Hematopoietic multipotent progenitor cell (in vitro differentiated cells): ENCODE data around the gene SLC25A1. TPM values are rescaled to one million over a fixed set of nuclear protein-coding genes. Genes with fewer than 3 reads are reported as not detected.
A peak's percentile ranks its signal among the peaks of the same experiment; 100 is the strongest.

Experiments used
- DNase-seq, 3 donors: peaks; one replicate each; pipeline ENCODE4 v3.0.0-alpha.2; 2011 to 2015; ENCODE audit warnings: low read depth in 2 of 3, low spot score in 2 of 3
- total RNA-seq: library from RNA; depleted of rRNA; stranded (reverse); fragments of >200 nt; gene quantifications from one replicate; pipeline ENCODE4 v1.2.3, GENCODE V29; 2012

The SLC25A1 gene
- total RNA-seq, 1 donor = 71.9 TPM

DNA sequence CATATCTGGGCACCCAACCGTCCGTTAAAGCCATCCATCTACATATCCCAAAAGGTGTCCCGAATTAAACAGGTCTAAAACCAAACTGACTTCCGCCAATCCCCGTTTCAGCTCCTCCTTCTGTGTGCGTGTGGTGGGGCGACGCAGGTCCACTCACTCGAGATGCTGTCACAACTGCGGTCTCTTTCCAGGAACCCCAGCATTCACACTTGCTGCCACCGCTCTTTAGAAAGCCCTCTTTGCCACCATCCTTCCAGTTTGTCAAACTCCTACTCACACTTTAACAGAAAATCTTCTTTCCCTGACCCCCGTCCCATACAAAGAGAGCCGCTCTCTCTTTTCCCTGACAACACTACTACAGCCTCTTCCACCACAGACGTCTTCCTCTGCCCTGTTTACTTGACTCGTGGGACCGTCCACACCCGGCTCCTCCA, 34.6 kb downstream of the SLC25A1 start:
- DNase-seq = peak in 2 of 3 donors; percentile 35 to 48

GRCh38 chr22:19143212-19143611, 35.3 kb downstream of the SLC25A1 start:
- no peak for DNase-seq

- DNase-seq = no peak
These were observed 36.1 kb downstream of the SLC25A1 start for GRCh38 chr22:19142394-19142793.

DNA sequence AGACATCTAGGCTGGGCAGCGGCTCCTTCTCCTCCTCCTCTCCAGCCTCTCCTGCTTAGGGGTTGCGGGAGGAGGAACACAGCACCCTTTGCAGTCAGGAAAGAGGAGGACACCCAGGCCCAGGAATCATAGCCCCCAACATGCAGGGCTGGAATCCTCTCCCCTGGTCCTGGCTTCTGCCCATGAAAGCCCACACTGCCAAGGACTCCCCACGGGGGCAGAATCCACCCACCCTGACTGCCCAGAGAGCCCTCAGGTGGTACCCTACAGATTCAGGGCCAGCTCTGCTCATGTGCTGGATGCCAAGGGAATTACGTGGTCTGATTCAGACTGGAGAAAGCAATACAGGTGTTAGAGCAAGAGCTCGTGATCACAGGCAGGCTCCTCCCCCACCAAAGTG, 38.6 kb downstream of the SLC25A1 start:
- no peak for DNase-seq

DNA sequence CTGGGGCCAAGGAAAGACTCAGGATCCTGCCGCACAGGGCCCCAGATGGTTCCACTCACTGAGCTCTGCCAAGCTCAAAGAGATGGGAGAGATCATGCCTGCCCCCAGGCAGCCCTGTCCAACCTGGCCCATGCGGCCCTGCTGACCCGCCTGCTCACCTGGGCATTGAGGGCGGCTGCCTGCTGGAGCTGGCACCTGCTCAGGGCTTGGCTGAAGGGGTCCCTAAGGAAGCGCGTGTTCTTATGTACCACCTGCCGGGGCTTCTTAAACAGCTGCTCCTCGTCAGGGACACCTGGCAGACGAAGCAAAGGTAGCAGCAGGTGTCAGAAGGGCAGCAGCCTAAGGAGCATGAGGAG, 39.6 kb downstream of the SLC25A1 start:
- DNase-seq = no peak

GRCh38 chr22:19138217-19139000, 40.1 kb downstream of the SLC25A1 start:
- no peak for DNase-seq

DNA sequence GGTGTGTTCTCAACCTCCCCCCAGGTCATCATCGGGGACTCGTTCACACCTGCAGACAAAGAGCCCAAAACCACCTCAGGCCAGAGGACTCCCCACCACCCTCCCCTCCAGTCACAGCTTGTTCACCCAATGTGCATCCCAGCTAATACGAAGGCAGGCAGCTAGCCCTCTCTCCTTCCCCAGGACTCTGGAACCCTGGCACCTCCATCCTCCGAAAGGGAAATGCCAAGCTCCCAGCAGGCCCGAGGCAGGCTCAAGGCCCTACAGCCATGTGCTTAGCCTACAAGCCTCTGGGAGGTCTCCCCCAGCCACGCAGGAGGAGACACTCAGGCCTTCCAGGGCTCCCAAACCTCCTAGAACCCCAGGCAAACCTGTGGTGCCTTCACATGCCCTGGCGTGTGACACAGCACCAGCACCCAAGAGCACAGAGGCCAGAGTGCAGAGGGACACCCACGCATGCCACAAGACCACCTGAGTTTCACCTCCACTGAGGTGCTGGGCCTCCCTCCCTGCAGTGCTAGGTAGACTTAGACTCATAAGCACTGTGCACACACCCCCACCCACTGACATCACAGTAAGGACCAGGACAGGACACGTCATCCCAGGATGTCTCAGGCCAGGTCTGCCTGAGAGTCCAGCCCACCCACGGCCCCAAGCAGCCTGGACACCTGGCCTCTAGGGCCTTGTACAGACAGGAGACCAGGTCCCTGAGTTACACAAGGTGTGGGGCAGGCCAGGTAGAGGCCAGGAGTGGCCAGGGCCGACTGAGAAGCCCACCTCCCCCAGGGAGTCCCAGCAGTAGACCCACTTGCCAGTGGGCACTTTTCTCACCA, 40.9 kb downstream of the SLC25A1 start:
- no peak for DNase-seq

- DNase-seq = no peak
These were observed 41.6 kb downstream of the SLC25A1 start for GRCh38 chr22:19136915-19137314.

- DNase-seq = no peak
These were observed 43.7 kb downstream of the SLC25A1 start for GRCh38 chr22:19134874-19135273.

DNA sequence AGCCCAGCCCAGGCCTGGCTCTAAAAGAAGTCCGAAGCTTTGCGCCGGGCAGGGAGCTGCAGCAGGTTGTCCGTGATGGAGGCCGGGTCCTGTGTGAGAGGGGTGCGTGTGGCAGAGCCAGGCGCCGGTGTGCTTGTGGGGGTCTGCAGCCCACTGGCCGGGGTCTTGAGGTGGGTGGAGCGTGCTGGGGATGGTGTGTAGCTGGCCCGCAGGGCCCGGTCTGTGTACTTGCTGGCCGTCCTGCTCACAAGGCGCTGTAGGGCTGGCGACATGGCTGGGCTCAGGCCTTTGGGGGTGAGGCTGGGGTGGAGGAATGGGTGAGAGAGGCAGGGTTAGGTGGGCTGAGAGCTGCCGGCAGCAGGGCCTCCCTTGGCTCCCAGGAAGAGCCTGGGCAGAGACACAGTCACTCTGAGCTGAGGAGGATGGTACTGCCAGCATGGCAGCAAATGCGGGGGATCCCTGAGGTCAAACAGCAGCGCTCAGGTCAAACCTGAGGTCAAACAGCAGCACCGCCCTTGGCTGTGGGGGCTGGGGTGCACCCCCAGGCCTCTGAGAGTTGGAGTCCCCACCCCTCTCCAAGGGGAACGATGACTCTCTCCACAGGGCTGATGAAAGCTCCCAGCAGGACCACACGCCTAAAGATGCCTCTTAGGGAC, 44.2 kb downstream of the SLC25A1 start:
- DNase-seq = no peak

DNA sequence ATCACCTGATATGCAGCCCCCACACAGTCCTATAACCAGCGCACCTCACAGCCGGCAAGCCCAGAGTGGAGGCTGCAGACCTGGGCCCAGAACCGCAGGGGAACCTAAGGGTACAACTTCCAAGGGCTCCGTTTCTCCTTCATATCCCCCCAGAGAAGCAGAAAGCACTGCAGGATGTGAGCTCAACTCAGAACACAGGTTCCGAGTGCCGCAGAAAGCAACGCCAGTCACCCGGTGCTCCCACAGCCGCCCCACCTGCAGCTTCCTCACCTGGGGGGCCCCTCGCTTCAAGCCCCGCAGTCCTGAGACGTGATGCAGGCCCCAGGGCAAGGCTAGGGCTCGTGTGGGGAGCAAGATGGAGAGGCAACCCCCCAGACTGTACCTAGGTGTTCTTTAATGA, 45.0 kb downstream of the SLC25A1 start:
- DNase-seq = no peak

DNA sequence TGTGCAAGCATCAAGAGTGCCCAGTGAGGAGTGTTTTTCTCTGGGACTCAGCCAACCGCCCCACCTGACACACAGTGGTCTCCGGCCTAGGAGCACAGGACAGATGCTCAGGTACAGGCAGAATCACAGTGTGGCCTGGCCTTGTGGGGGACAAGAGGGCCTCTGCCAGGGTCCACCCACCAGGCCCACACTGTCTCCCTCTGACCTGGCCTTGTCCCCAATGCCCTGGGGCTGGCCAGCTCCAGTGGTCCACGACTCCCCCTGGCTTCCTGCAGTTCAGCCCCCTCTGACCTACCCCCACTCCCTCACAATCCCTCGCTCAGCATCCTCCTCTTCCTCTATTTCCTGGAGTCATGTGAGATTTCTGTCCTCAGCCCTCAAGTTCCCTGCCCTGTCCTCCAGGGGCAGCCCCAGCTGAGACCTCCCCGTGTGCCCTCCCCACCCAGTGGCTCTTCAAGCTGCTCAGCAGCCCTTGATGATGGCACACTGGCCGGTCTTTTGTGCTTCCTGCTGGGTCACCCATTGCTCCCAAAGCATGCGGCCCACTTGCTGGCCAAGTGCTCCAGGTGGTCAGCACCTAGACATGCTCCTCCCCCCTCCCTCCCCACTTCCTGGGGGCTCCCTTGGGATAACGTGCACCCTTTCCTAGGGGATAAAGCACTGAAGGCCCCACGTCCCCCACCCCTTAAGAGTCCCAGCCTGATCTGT, 45.7 kb downstream of the SLC25A1 start:
- no peak for DNase-seq

DNA sequence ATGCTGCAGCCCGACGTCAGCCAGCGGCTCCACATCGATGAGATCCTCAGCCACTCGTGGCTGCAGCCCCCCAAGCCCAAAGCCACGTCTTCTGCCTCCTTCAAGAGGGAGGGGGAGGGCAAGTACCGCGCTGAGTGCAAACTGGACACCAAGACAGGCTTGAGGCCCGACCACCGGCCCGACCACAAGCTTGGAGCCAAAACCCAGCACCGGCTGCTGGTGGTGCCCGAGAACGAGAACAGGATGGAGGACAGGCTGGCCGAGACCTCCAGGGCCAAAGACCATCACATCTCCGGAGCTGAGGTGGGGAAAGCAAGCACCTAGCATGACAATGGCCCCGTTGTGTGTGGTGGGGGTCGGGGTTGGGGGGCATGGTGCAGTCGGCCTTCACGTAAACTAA, 46.4 kb downstream of the SLC25A1 start:
- DNase-seq = no peak

DNA sequence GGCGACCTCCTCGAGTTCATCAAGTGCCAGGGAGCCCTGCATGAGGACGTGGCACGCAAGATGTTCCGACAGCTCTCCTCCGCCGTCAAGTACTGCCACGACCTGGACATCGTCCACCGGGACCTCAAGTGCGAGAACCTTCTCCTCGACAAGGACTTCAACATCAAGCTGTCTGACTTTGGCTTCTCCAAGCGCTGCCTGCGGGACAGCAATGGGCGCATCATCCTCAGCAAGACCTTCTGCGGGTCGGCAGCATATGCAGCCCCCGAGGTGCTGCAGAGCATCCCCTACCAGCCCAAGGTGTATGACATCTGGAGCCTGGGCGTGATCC, 46.9 kb downstream of the SLC25A1 start:
- DNase-seq = no peak

DNA sequence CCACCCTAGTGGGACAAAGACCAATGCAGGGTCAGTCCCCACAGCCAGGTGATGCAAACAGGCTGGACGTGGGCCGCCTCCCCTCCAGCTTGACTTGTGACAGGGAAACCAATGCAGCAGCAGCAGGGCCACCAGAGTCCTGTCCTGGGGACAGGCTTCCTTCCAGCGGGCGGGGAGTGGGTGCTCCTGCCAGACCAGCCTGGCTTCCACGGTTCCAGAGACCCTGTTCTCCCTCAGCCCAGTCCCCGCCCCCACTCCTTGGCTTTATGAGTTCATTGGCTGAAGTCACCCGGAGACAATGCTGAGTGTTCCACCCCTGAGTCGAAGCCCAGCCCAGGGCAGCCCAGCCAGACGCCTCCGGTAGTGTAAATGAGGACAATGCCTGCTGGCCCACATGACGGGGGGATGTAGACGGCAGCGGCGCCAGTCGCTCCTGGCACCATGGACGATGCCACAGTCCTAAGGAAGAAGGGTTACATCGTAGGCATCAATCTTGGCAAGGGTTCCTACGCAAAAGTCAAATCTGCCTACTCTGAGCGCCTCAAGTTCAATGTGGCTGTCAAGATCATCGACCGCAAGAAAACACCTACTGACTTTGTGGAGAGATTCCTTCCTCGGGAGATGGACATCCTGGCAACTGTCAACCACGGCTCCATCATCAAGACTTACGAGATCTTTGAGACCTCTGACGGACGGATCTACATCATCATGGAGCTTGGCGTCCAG, 47.4 kb downstream of the SLC25A1 start, which contains the start of gene TSSK2:
TSS of gene TSSK2 (plus strand) at position 350 of the 726 bp plus-strand sequence. CDS start at position 442, 92 bp downstream.
- no peak for DNase-seq

GRCh38 chr22:19129871-19130270, 48.7 kb downstream of the SLC25A1 start:
- DNase-seq = no peak

GRCh38 chr22:19128946-19129727, 49.4 kb downstream of the SLC25A1 start:
- no peak for DNase-seq

GRCh38 chr22:19128009-19128401, 50.5 kb downstream of the SLC25A1 start:
- DNase-seq = no peak

- DNase-seq = no peak
These were observed 51.1 kb downstream of the SLC25A1 start for GRCh38 chr22:19127329-19128008.
